Gastrocnemius medialis (tissue), 4 donors: ENCODE measurements around the gene SYT9. TPM values are rescaled to one million over a fixed set of nuclear protein-coding genes. Genes with fewer than 3 reads are reported as not detected.

Source experiments
- ATAC-seq, 2 donors: fragments of 150-250 bp; one replicate each; pipeline ENCODE4 v1.9.1; 2016
- DNase-seq, 2 donors: peaks; one replicate each; pipeline ENCODE4 v3.0.0-alpha.2; 2019
- H3K27ac ChIP-seq, 4 donors: fragments of 200-600 bp; sonication (generic); 1 replicate in 1 of 4; 2 replicates in 3 of 4; pipeline ENCODE4 v1.5.1; 2016 to 2018; ENCODE audit warnings: mild to moderate bottlenecking in 2 of 4, moderate library complexity in 1 of 4
- H3K27me3 ChIP-seq, 3 donors: fragments of 200-600 bp; sonication (generic) in 2 of 3; 1 replicate in 1 of 3; 2 replicates in 2 of 3; pipeline versions ENCODE4 v1.5.1 to v1.6.0; 2016 to 2019; ENCODE audit warnings: mild to moderate bottlenecking in 1 of 3, moderate library complexity in 1 of 3
- H3K36me3 ChIP-seq, 2 donors: fragments of 200-600 bp; sonication (generic) in 1 of 2; one replicate each; pipeline ENCODE4 v1.5.1; 2017 to 2018
- H3K4me1 ChIP-seq, 2 donors: fragments of 200-600 bp; sonication (generic) in 1 of 2; one replicate each; pipeline ENCODE4 v1.5.1; 2016 to 2017; ENCODE audit warnings: mild to moderate bottlenecking in 2 of 2
- H3K4me3 ChIP-seq, 4 donors: fragments of 200-600 bp; sonication (generic) in 3 of 4; 1 replicate in 1 of 4; 2 replicates in 3 of 4; pipeline ENCODE4 v1.5.1; 2016 to 2019; ENCODE audit warnings: mild to moderate bottlenecking in 2 of 4
- H3K9me3 ChIP-seq, 3 donors: fragments of 200-600 bp; sonication (generic) in 2 of 3; 1 replicate in 1 of 3; 2 replicates in 2 of 3; pipeline ENCODE4 v1.5.1; 2016 to 2019
- POLR2A ChIP-seq, 2 donors: fragments of 450-650 bp; IDR thresholded peaks; one replicate each; pipeline ENCODE4 v1.6.1; 2017; ENCODE audit warnings: antibody characterized with exemption in 2 of 2, mild to moderate bottlenecking in 2 of 2, moderate library complexity in 2 of 2
- in situ Hi-C, 4 donors: fragments of 200-750 bp; cut with MboI; loops; one replicate each; pipeline versions ENCODE4 v1.15.0 to v1.8.0; 2017; ENCODE audit warnings: low sequenced_read_pairs in 4 of 4
- intact Hi-C: fragments of 100-400 bp; cut with DNase I; formaldehyde crosslinking; loops from one replicate; pipeline ENCODE4 v1.15.1; 2023; ENCODE audit warnings: low total_unique reads
- total RNA-seq, 4 donors: library from RNA; depleted of rRNA; stranded (reverse); fragments of >200 nt; gene quantifications; one replicate each; pipeline versions ENCODE4 v1.1.0 to v1.2.3, GENCODE V29; 2016
- TF ChIP-seq, protein P1 (sequence below), 5 experiments: fragments of 450-650 bp in 3 of 5; fragments of 200-600 bp in 2 of 5; sonication (generic) in 2 of 5; IDR thresholded peaks in 4 of 5; conservative IDR thresholded peaks in 1 of 5; 1 replicate in 4 of 5; 2 replicates in 1 of 5; pipeline ENCODE4 v1.5.1; 2016 to 2019; ENCODE audit warnings: antibody characterized with exemption in 5 of 5, mild to moderate bottlenecking in 3 of 5, moderate library complexity in 3 of 5

SYT9 gene
- total RNA-seq, 4 donors from 2014 or later, result 0.09 TPM; not detected in 3

DNA sequence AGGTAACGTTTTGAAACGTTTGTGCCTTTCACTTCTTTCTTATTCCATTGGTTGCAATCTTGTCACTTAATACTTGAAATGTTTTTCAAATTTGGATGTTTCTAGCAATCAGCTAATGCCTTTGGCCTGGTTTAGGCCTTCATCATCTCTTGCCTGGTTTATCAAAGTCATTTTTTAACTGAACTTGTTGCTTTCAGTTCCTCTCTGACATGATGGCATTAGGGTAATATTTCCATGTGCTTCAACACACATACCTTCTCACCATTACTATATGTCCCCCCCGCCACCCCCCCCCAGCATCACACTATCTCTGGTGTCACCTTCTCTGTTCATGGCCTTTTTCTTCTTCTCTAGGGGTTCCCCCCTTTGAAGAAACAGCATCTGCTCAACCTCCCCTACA is 1.5 kb upstream of the SYT9 start:
- Histone ChIP-seq H3K9me3 (no peaks in the 10 kb centered on the region), H3K27me3 (peaks cover 0 to 9% (median 0%) of the 10 kb centered on the region in 3 donors), H3K4me1 (peaks cover 8 to 13% of the 10 kb centered on the region in 2 donors), H3K4me3 (no peak overlapping the region), H3K36me3 (no peaks in the 10 kb centered on the region), H3K27ac (no peak overlapping the region)
- ATAC-seq, result no peak
- intact Hi-C loops (no loop called here), in situ Hi-C loops (no loop called here)
- TF ChIP-seq POLR2A (IDR thresholded peaks at IDR 0.05), result no peak
- TF ChIP-seq, protein P1, sequence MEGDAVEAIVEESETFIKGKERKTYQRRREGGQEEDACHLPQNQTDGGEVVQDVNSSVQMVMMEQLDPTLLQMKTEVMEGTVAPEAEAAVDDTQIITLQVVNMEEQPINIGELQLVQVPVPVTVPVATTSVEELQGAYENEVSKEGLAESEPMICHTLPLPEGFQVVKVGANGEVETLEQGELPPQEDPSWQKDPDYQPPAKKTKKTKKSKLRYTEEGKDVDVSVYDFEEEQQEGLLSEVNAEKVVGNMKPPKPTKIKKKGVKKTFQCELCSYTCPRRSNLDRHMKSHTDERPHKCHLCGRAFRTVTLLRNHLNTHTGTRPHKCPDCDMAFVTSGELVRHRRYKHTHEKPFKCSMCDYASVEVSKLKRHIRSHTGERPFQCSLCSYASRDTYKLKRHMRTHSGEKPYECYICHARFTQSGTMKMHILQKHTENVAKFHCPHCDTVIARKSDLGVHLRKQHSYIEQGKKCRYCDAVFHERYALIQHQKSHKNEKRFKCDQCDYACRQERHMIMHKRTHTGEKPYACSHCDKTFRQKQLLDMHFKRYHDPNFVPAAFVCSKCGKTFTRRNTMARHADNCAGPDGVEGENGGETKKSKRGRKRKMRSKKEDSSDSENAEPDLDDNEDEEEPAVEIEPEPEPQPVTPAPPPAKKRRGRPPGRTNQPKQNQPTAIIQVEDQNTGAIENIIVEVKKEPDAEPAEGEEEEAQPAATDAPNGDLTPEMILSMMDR (IDR thresholded peaks at IDR 0.05 in 4 of 5, conservative IDR thresholded peaks at IDR 0.05 in 1 of 5), result no peak
- DNase-seq, result no peak

DNA sequence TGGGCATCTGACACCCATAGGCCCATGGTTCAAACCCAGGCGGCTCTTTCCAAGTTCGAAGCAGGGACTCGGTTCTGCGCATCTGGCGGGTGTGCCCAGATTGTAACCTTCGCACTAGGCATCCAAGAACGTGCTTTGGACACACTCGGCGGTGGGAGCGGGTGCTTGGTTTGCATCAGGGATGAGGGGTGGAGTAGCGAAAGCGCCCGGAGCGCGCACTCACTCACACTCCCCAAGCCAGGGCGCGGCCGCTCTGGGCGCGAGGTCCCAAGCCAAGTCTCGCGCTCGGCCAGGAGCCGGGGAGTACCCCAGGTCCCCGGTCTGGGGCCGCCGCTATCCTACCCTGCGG is 243 bp upstream of the SYT9 start:
- no peak for TF ChIP-seq POLR2A (IDR thresholded peaks at IDR 0.05)
- TF ChIP-seq, protein P1 (IDR thresholded peaks at IDR 0.05 in 4 of 5, conservative IDR thresholded peaks at IDR 0.05 in 1 of 5), result no peak
- in situ Hi-C loops, result no loop called here
- H3K4me3 ChIP-seq, result peak overlapping the region; percentile 53 to 61 (median 59)
- ATAC-seq (no peak), DNase-seq (no peak)
- intact Hi-C loops, result no loop called here
- H3K36me3 ChIP-seq, result no peaks in the 10 kb centered on the region
- H3K4me1 ChIP-seq, result peaks cover 8 to 13% of the 10 kb centered on the region in 2 donors
- H3K27ac ChIP-seq, result peak overlapping the region in 1 of 4 donors; percentile 22
- H3K27me3 ChIP-seq, result peaks cover 0 to 9% (median 0%) of the 10 kb centered on the region in 3 donors
- H3K9me3 ChIP-seq, result no peaks in the 10 kb centered on the region

DNA sequence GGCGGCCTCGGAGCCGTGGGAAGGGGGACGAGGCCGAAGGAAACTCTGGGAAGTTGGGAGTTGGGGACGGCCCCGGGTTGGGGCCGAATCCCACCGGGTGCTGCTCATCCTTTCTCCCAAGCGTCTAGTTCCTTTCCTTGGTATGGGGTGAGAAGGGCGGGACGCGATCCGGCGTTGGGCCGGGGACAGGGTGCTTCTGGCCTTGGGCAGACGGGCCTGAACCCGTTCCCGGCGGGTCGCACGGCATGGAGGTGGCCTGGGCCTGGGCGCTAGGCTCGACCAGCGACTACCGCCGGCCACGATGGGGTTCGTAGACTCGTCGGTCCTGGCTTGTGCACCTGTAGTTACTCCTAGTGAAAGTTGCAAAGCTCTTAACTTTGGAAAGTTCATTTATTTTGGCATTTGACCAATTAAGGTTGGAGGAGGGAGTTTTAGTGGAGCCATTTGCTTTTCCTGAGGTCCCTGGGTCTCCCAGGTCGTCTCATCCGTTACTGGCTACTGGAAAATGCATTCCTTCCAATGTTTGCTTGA is 1.0 kb downstream of the SYT9 start:
- peaks cover 0 to 9% (median 0%) of the 10 kb centered on the region in 3 donors for H3K27me3 ChIP-seq
- H3K27ac ChIP-seq, result no peak overlapping the region
- no peak for ATAC-seq
- H3K4me3 ChIP-seq, result peak overlapping the region; percentile 53 to 61 (median 59)
- intact Hi-C loops, result no loop called here
- DNase-seq, result no peak
- H3K9me3 ChIP-seq, result no peaks in the 10 kb centered on the region
- no peak for TF ChIP-seq POLR2A (IDR thresholded peaks at IDR 0.05)
- TF ChIP-seq, protein P1 (IDR thresholded peaks at IDR 0.05 in 4 of 5, conservative IDR thresholded peaks at IDR 0.05 in 1 of 5), result no peak
- peaks cover 8 to 13% of the 10 kb centered on the region in 2 donors for H3K4me1 ChIP-seq
- in situ Hi-C loops, result no loop called here
- H3K36me3 ChIP-seq, result no peaks in the 10 kb centered on the region

DNA sequence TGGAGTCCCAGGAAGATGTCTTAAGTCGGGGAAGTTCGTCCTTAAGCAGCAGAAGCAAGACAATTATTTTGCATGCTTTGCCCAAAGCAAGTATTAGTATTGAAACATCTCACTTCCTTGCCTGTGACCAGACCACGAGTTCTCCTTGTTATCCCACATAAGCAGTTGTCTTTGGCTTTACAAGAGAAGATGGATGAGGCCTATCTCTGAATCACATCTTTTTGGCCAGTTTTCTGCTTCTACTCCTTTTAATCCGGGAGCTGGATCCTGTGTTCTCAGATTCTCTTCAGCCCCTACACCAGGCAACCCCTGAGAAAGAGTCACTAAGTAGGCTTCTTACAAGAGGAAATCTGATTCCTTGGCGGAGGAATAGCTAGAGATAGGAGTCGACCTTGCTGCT is 2.1 kb downstream of the SYT9 start:
- H3K27me3 ChIP-seq, result peaks cover 0 to 9% (median 0%) of the 10 kb centered on the region in 3 donors

More for the DNA sequence above, 2.1 kb downstream of the SYT9 start:
- H3K4me3 ChIP-seq, result no peak overlapping the region
- H3K36me3 ChIP-seq, result no peaks in the 10 kb centered on the region
- peaks cover 8 to 13% of the 10 kb centered on the region in 2 donors for H3K4me1 ChIP-seq
- no peaks in the 10 kb centered on the region for H3K9me3 ChIP-seq
- no peak for DNase-seq
- in situ Hi-C loops, result no loop called here
- intact Hi-C loops, result no loop called here
- TF ChIP-seq, protein P1 (IDR thresholded peaks at IDR 0.05 in 4 of 5, conservative IDR thresholded peaks at IDR 0.05 in 1 of 5), result no peak
- TF ChIP-seq POLR2A (IDR thresholded peaks at IDR 0.05), result no peak
- no peak for ATAC-seq
- H3K27ac ChIP-seq, result no peak overlapping the region
